GM19023 (cell line): Measurements from ENCODE around the gene COL2A1.

Source experiments
- ATAC-seq: cut with Tn5 transposase; IDR thresholded peaks from one replicate; pipeline ENCODE4 v1.9.1; 2021; ENCODE audit warnings: mild to moderate bottlenecking, moderate library complexity; ENCODE audit not compliant: unreplicated experiment

Gene COL2A1

GRCh38 chr12:48031135-48031960, 27.1 kb upstream of the COL2A1 start:
- ATAC-seq: no peak

GRCh38 chr12:48030173-48030650, 25.9 kb upstream of the COL2A1 start:
- no peak for ATAC-seq

GRCh38 chr12:48029491-48030172, 25.4 kb upstream of the COL2A1 start:
- ATAC-seq: no peak

- ATAC-seq: no peak
These were observed 24.5 kb upstream of the COL2A1 start for GRCh38 chr12:48028541-48029431.

- no peak for ATAC-seq
These were observed 23.1 kb upstream of the COL2A1 start for GRCh38 chr12:48027183-48028002.

- ATAC-seq: no peak
These were observed 22.0 kb upstream of the COL2A1 start for GRCh38 chr12:48026060-48026827.

- ATAC-seq: no peak
These were observed 21.0 kb upstream of the COL2A1 start for GRCh38 chr12:48025281-48025680.

GRCh38 chr12:48024735-48025134, 20.5 kb upstream of the COL2A1 start:
- no peak for ATAC-seq

GRCh38 chr12:48023386-48023785, 19.1 kb upstream of the COL2A1 start:
- no peak for ATAC-seq

- ATAC-seq: no peak
These were observed 18.6 kb upstream of the COL2A1 start for GRCh38 chr12:48022676-48023385.

- ATAC-seq: no peak
These were observed 17.9 kb upstream of the COL2A1 start for GRCh38 chr12:48022180-48022521.

- no peak for ATAC-seq
These were observed 17.4 kb upstream of the COL2A1 start for GRCh38 chr12:48021485-48022179.

- ATAC-seq: no peak
These were observed 15.5 kb upstream of the COL2A1 start for GRCh38 chr12:48019639-48020265.

GRCh38 chr12:48018618-48018995, 14.3 kb upstream of the COL2A1 start:
- ATAC-seq: no peak

GRCh38 chr12:48017921-48018617, 13.8 kb upstream of the COL2A1 start:
- ATAC-seq: no peak

- no peak for ATAC-seq
These were observed 13.2 kb upstream of the COL2A1 start for GRCh38 chr12:48017496-48017895.

GRCh38 chr12:48016373-48017020, 12.2 kb upstream of the COL2A1 start:
- ATAC-seq: no peak
